Measurements from ENCODE around the gene LPP. TPM values are rescaled to one million over a fixed set of nuclear protein-coding genes. Genes with fewer than 3 reads are reported as not detected.

LPP gene
- polyA plus RNA-seq, 1 donor (not counting 4 experiments of a cell fraction or from before 2014, with no cell fraction given), result 16.0 TPM

DNA sequence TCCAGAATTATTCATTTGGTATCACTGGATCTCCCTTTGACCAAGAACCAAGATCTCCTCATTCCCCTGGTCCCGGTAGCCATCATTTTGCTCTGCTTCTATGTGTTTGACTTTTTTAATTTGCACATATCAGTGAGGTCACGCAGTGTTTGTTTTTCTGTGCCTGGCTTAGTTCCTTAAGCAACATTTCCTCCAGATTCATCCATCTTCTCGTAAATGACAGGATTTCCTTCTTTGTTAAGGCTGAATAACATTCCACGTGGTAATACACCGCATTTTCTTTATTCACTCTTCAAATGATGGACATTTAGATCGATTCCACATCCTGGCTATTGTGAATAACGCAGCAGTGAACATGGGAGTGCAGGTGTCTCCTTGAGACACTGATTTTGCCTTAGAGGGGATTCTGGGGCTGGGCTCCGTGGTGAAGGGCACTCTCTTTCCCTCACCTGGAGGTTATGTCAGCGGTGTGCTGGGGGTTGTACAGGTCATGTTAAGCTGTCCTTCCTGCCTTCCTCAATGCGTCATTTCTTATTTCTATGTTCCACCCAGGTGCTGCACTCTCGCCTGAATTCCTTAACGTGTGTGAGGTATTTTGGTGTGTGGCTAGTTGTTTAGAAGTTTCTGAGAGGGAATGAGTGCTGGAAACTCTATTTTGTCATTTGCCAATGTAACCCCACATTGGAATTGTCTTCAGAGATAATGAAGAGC lies 212.2 kb downstream of the LPP start:
- Histone ChIP-seq H3K27ac (ENCODE audit: control insufficient read depth, insufficient read depth, low read length) (no peak overlapping the region), H3K36me3 (ENCODE audit: control insufficient read depth in 2 of 2, extremely low read depth in 1 of 2, insufficient read depth in 2 of 2, low read length in 2 of 2) (peaks cover 1 to 3% of the 10 kb centered on the region in 2 experiments), H3K27me3 (ENCODE audit: control insufficient read depth, extremely low read depth, insufficient read depth, low read length) (no peaks in the 10 kb centered on the region), H3K4me2 (ENCODE audit: control insufficient read depth, extremely low read depth, insufficient read depth, low read depth, low read length) (no peak overlapping the region), H3K4me3 (ENCODE audit: control insufficient read depth in 2 of 3, extremely low read depth in 1 of 3, insufficient read depth in 2 of 3, low read depth in 1 of 3, low read length in 3 of 3) (no peak overlapping the region), H3K9me1 (ENCODE audit: control insufficient read depth, extremely low read depth, insufficient read depth, low read length) (peaks cover 5% of the 10 kb centered on the region), H2AFZ (ENCODE audit: control insufficient read depth, low read length) (no peak overlapping the region), H3K4me1 (ENCODE audit: control insufficient read depth, extremely low read depth, insufficient read depth, low read length) (peaks cover 2% of the 10 kb centered on the region), H3K9me3 (ENCODE audit: control insufficient read depth, low read depth, low read length) (no peaks in the 10 kb centered on the region), H3K79me2 (ENCODE audit: control insufficient read depth, insufficient read depth, low read length) (peaks cover 4% of the 10 kb centered on the region), H4K20me1 (ENCODE audit: control insufficient read depth, extremely low read depth, insufficient read depth, low read length) (no peaks in the 10 kb centered on the region), H3K9ac (ENCODE audit: control insufficient read depth, extremely low read depth, insufficient read depth, low read length) (no peak overlapping the region)
- no peak for FAIRE-seq
- dilution Hi-C loops (cut with MboI; ENCODE audit: extremely low pct_ligation_motif_present, low sequenced_read_pairs), result no loop called here
- DNase-seq (ENCODE audit: low read depth, low spot score), result no peak
- no peak for TF ChIP-seq EZH2 (IDR thresholded peaks at IDR 0.05; ENCODE audit: low read length)
- TF ChIP-seq, protein P1, sequence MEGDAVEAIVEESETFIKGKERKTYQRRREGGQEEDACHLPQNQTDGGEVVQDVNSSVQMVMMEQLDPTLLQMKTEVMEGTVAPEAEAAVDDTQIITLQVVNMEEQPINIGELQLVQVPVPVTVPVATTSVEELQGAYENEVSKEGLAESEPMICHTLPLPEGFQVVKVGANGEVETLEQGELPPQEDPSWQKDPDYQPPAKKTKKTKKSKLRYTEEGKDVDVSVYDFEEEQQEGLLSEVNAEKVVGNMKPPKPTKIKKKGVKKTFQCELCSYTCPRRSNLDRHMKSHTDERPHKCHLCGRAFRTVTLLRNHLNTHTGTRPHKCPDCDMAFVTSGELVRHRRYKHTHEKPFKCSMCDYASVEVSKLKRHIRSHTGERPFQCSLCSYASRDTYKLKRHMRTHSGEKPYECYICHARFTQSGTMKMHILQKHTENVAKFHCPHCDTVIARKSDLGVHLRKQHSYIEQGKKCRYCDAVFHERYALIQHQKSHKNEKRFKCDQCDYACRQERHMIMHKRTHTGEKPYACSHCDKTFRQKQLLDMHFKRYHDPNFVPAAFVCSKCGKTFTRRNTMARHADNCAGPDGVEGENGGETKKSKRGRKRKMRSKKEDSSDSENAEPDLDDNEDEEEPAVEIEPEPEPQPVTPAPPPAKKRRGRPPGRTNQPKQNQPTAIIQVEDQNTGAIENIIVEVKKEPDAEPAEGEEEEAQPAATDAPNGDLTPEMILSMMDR (optimal IDR thresholded peaks at IDR 0.05 in 1 of 3, IDR thresholded peaks at IDR 0.05 in 1 of 3, conservative IDR thresholded peaks at IDR 0.05 in 1 of 3; ENCODE audit: extremely low read depth in 1 of 3, insufficient read depth in 2 of 3, low read length in 3 of 3), result no peak

- Histone ChIP-seq H3K4me2 (ENCODE audit: control insufficient read depth, extremely low read depth, insufficient read depth, low read depth, low read length) (no peak overlapping the region), H3K4me1 (ENCODE audit: control insufficient read depth, extremely low read depth, insufficient read depth, low read length) (peaks cover 2% of the 10 kb centered on the region), H2AFZ (ENCODE audit: control insufficient read depth, low read length) (no peak overlapping the region), H3K27ac (ENCODE audit: control insufficient read depth, insufficient read depth, low read length) (no peak overlapping the region), H3K9me1 (ENCODE audit: control insufficient read depth, extremely low read depth, insufficient read depth, low read length) (peaks cover 5% of the 10 kb centered on the region), H3K9me3 (ENCODE audit: control insufficient read depth, low read depth, low read length) (no peaks in the 10 kb centered on the region), H3K36me3 (ENCODE audit: control insufficient read depth in 2 of 2, extremely low read depth in 1 of 2, insufficient read depth in 2 of 2, low read length in 2 of 2) (peaks cover 1 to 3% of the 10 kb centered on the region in 2 experiments), H3K27me3 (ENCODE audit: control insufficient read depth, extremely low read depth, insufficient read depth, low read length) (no peaks in the 10 kb centered on the region), H3K9ac (ENCODE audit: control insufficient read depth, extremely low read depth, insufficient read depth, low read length) (no peak overlapping the region), H3K79me2 (ENCODE audit: control insufficient read depth, insufficient read depth, low read length) (peaks cover 4% of the 10 kb centered on the region), H3K4me3 (ENCODE audit: control insufficient read depth in 2 of 3, extremely low read depth in 1 of 3, insufficient read depth in 2 of 3, low read depth in 1 of 3, low read length in 3 of 3) (no peak overlapping the region), H4K20me1 (ENCODE audit: control insufficient read depth, extremely low read depth, insufficient read depth, low read length) (no peaks in the 10 kb centered on the region)
- dilution Hi-C loops (cut with MboI; ENCODE audit: extremely low pct_ligation_motif_present, low sequenced_read_pairs), result no loop called here
- FAIRE-seq (no peak), DNase-seq (ENCODE audit: low read depth, low spot score) (no peak)
- no peak for TF ChIP-seq EZH2 (IDR thresholded peaks at IDR 0.05; ENCODE audit: low read length)
- TF ChIP-seq, protein P1 (optimal IDR thresholded peaks at IDR 0.05 in 1 of 3, IDR thresholded peaks at IDR 0.05 in 1 of 3, conservative IDR thresholded peaks at IDR 0.05 in 1 of 3; ENCODE audit: extremely low read depth in 1 of 3, insufficient read depth in 2 of 3, low read length in 3 of 3), result no peak
Measured at GRCh38 chr3:188367678-188368077, 213.7 kb downstream of the LPP start.

Data from keratinocyte (primary cell).